A549 (cell line): ENCODE measurements around the gene ATG4B. TPM values are rescaled to one million over a fixed set of nuclear protein-coding genes. Genes with fewer than 3 reads are reported as not detected.
A peak's percentile ranks its signal among the peaks of the same experiment; 100 is the strongest.

Experiments
- ATAC-seq, 2 experiments: fragments of 200-7000 bp in 1 of 2; fragments of >200 bp in 1 of 2; cut with Nextera tagmentation in 1 of 2; cut with Tn5 transposase in 1 of 2; 3 replicates each; pipeline versions ENCODE4 v1.8.0 to v1.9.1; 2018 to 2020; ENCODE audit warnings: mild to moderate bottlenecking in 1 of 2, moderate library complexity in 1 of 2
- CTCF ChIA-PET: fragments of 300-600 bp; sonication (Branson Sonifier 250); formaldehyde crosslinking; extraction: SDS; loops from one replicate; lab custom pipeline; 2021; ENCODE audit warnings: antibody characterized with exemption, inconsistent platforms; lab: Yijun Ruan, JAX
- POLR2A ChIA-PET: fragments of 350-600 bp; formaldehyde crosslinking; extraction: SDS; loops from one replicate; lab custom pipeline; 2021; ENCODE audit warnings: antibody characterized with exemption, inconsistent platforms; lab: Yijun Ruan, JAX
- DNase-seq, 2 experiments: peaks; one replicate each; pipeline versions ENCODE4 v3.0.0 to v3.0.0-alpha.2; 2011 to 2016; ENCODE audit warnings: low read depth in 1 of 2, low spot score in 1 of 2
- FAIRE-seq: peaks from 2 replicates; lab custom pipeline; 2011; peaks lifted over from hg19 to GRCh38; lab: Jason Lieb, UNC
- H3K27ac ChIP-seq, 2 experiments: fragments of >200 bp; sonication (Bioruptor Twin); formaldehyde crosslinking; 3 replicates each; pipeline ENCODE4 v1.5.1; 2016 to 2017
- H3K4me1 ChIP-seq: fragments of >200 bp; sonication (Bioruptor Twin); formaldehyde crosslinking; 3 replicates; pipeline ENCODE4 v1.6.1; 2016
- H3K4me2 ChIP-seq: fragments of >200 bp; sonication (Bioruptor Twin); formaldehyde crosslinking; 3 replicates; pipeline ENCODE4 v1.6.1; 2016
- H3K4me3 ChIP-seq: fragments of >200 bp; sonication (Bioruptor Twin); formaldehyde crosslinking; 3 replicates; pipeline ENCODE4 v1.5.1; 2016
- H3K9me3 ChIP-seq: fragments of >200 bp; sonication (Bioruptor Twin); formaldehyde crosslinking; 3 replicates; pipeline ENCODE4 v1.6.1; 2016
- ATOH8 ChIP-seq: fragments of 250-450 bp; sonication (Bioruptor Pico); IDR thresholded peaks from 2 replicates; pipeline ENCODE4 v1.5.0; 2020; ENCODE audit warnings: low read depth, mild to moderate bottlenecking, moderate library complexity
- CBX2 ChIP-seq: fragments of 200-600 bp; sonication (generic); IDR thresholded peaks from 2 replicates; pipeline ENCODE4 v1.6.1; 2016; ENCODE audit warnings: low read depth, mild to moderate bottlenecking, borderline replicate concordance
- CEBPB ChIP-seq, 2 experiments: fragments of >200 bp in 1 of 2; sonication (Bioruptor Twin) in 1 of 2; formaldehyde crosslinking in 1 of 2; IDR thresholded peaks; 2 replicates each; pipeline ENCODE4 v1.6.1; 2012 to 2016
- CHD2 ChIP-seq: fragments of 150-350 bp; IDR thresholded peaks from 2 replicates; pipeline ENCODE4 v1.6.1; 2014; ENCODE audit warnings: low read length; ENCODE audit not compliant: partially characterized antibody
- CHD4 ChIP-seq: fragments of 200-600 bp; sonication (generic); IDR thresholded peaks from 2 replicates; pipeline ENCODE4 v1.6.1; 2016; ENCODE audit warnings: antibody characterized with exemption, mild to moderate bottlenecking, borderline replicate concordance
- E2F6 ChIP-seq: IDR thresholded peaks from 2 replicates; pipeline ENCODE4 v1.6.1; 2012; ENCODE audit warnings: low read depth, borderline replicate concordance
- GATA3 ChIP-seq: IDR thresholded peaks from 2 replicates; pipeline ENCODE4 v1.6.1; 2012; ENCODE audit warnings: borderline replicate concordance
- HDAC2 ChIP-seq: fragments of 200-600 bp; sonication (generic); IDR thresholded peaks from 2 replicates; pipeline ENCODE4 v1.6.1; 2016
- HES2 ChIP-seq: fragments of >200 bp; sonication (Bioruptor Twin); formaldehyde crosslinking; IDR thresholded peaks from 2 replicates; pipeline ENCODE4 v1.6.1; 2016
- HOXA7 ChIP-seq: fragments of 250-450 bp; sonication (Bioruptor Pico); IDR thresholded peaks from 2 replicates; pipeline ENCODE4 v1.5.0; 2020; ENCODE audit warnings: mild to moderate bottlenecking, moderate library complexity
- HOXB13 ChIP-seq: fragments of 250-450 bp; sonication (Bioruptor Pico); IDR thresholded peaks from 2 replicates; pipeline ENCODE4 v1.5.0; 2020; ENCODE audit warnings: low read depth, mild to moderate bottlenecking, moderate library complexity
- HOXB5 ChIP-seq: fragments of 250-450 bp; sonication (Bioruptor Pico); IDR thresholded peaks from 2 replicates; pipeline ENCODE4 v1.5.0; 2020; ENCODE audit warnings: mild to moderate bottlenecking, moderate library complexity
- JUN ChIP-seq, 2 experiments: fragments of >200 bp; sonication (Bioruptor Twin); formaldehyde crosslinking; IDR thresholded peaks; 2 replicates in 1 of 2; 3 replicates in 1 of 2; pipeline ENCODE4 v1.6.1; 2016 to 2017
- JUNB ChIP-seq: fragments of >200 bp; sonication (Bioruptor Twin); formaldehyde crosslinking; IDR thresholded peaks from 2 replicates; pipeline ENCODE4 v1.6.1; 2016
- KDM1A ChIP-seq: fragments of 200-600 bp; sonication (generic); IDR thresholded peaks from 2 replicates; pipeline ENCODE4 v1.6.1; 2016; ENCODE audit warnings: low read depth, mild to moderate bottlenecking
- MAFK ChIP-seq: fragments of 450-650 bp; IDR thresholded peaks from 2 replicates; pipeline ENCODE4 v1.6.1; 2014; ENCODE audit not compliant: partially characterized antibody
- NFE2L2 ChIP-seq: fragments of 150-350 bp; conservative IDR thresholded peaks from 2 replicates; pipeline ENCODE4 v1.6.1; 2014; ENCODE audit warnings: low read length
- NR3C1 ChIP-seq: fragments of >200 bp; sonication (Bioruptor Twin); formaldehyde crosslinking; IDR thresholded peaks from 3 replicates; pipeline ENCODE4 v1.6.1; 2017
- PHF8 ChIP-seq: fragments of 200-600 bp; sonication (generic); IDR thresholded peaks from 2 replicates; pipeline ENCODE4 v1.6.1; 2016; ENCODE audit warnings: low read depth, mild to moderate bottlenecking, antibody characterized with exemption, moderate library complexity, borderline replicate concordance
- RCOR1 ChIP-seq: fragments of 150-350 bp; IDR thresholded peaks from 2 replicates; pipeline ENCODE4 v1.6.1; 2014; ENCODE audit warnings: antibody characterized with exemption, low read length, low read depth
- RNF2 ChIP-seq: fragments of 200-600 bp; sonication (generic); IDR thresholded peaks from 2 replicates; pipeline ENCODE4 v1.6.1; 2016; ENCODE audit warnings: low read depth, mild to moderate bottlenecking, antibody characterized with exemption, moderate library complexity, borderline replicate concordance
- SMC3 ChIP-seq: fragments of >200 bp; sonication (Bioruptor Twin); formaldehyde crosslinking; IDR thresholded peaks from 3 replicates; pipeline ENCODE4 v1.6.1; 2018; ENCODE audit warnings: inconsistent platforms
- TFCP2L1 ChIP-seq: fragments of 250-450 bp; sonication (Bioruptor Pico); IDR thresholded peaks from 2 replicates; pipeline ENCODE4 v1.5.0; 2021; ENCODE audit warnings: mild to moderate bottlenecking
- USF2 ChIP-seq: fragments of 450-650 bp; IDR thresholded peaks from 2 replicates; pipeline ENCODE4 v1.6.1; 2014; ENCODE audit warnings: antibody characterized with exemption
- ZC3H11A ChIP-seq: fragments of 450-650 bp; IDR thresholded peaks from 2 replicates; pipeline ENCODE4 v1.6.1; 2014; ENCODE audit warnings: antibody characterized with exemption, mild to moderate bottlenecking
- ZFP36 ChIP-seq: fragments of 450-650 bp; IDR thresholded peaks from 2 replicates; pipeline ENCODE4 v1.6.1; 2014; ENCODE audit warnings: borderline replicate concordance; ENCODE audit not compliant: partially characterized antibody
- ZNF302 ChIP-seq: fragments of 250-450 bp; sonication (Bioruptor Pico); IDR thresholded peaks from 2 replicates; pipeline ENCODE4 v1.9.0; 2021; ENCODE audit warnings: inconsistent platforms, mild to moderate bottlenecking, moderate library complexity
- ZSCAN20 ChIP-seq: fragments of 250-450 bp; sonication (Bioruptor Pico); IDR thresholded peaks from 2 replicates; pipeline ENCODE4 v1.8.0; 2022; ENCODE audit warnings: mild to moderate bottlenecking, moderate library complexity
- WGBS: methylation state at CpG from one replicate; pipeline ENCODE4 v1.1.6; 2017; ENCODE audit errors: missing lambda C conversion rate; 5-methylcytosine and 5-hydroxymethylcytosine counted together
- polyA plus RNA-seq, 4 experiments: library from polyadenylated mRNA; depleted of rRNA in 3 of 4; stranded (reverse); fragments of >200 nt; fragmentation: RNase III in 1 of 4; extraction: RNeasy Plus Mini Kit Qiagen cat#74134 plus additional on column Dnase treatment in 1 of 4; gene quantifications; 2 replicates in 3 of 4; 3 replicates in 1 of 4; pipeline ENCODE4 v1.2.3, GENCODE V29; 2011 to 2017
- TF ChIP-seq, protein P1 (sequence below): IDR thresholded peaks from 2 replicates; pipeline ENCODE4 v1.6.1; 2012

Gene ATG4B
- polyA plus RNA-seq, 2 of the 4 experiments (the other 2 are of a cell fraction) = 70.3 to 75.2 TPM

DNA sequence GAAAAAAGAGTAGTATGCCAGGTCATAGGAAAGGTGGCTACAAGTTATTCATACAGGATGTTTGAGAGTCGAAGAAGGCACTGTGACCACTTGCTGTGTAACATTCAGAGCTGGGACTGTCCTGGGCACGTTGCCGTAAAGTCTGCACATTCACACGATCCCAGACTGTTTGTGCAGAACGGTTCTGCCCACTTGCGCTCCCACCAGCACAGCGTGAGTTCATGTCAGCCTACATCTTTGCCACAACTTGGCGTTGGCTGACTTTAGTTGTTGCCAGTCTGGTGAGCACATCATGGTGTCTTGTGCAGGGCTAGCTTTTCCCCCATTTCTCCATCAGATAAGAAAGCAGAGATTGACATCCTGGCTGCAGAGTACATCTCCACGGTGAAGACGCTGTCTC lies 71.4 kb downstream of the ATG4B start:
- H3K4me3 ChIP-seq = no peak overlapping the region
- DNase-seq (no peak), FAIRE-seq (no peak), ATAC-seq (peak; percentile 19 to 29; a peak in 1 of 6 replicates)
- TF ChIP-seq CHD4 (no peak), USF2 (no peak), TFCP2L1 (CRISPR knock-in tag) (no peak), PHF8 (no peak), CBX2 (no peak), HOXB13 (CRISPR knock-in tag) (no peak), CHD2 (no peak), SMC3 (no peak), GATA3 (no peak), HOXA7 (no peak), ZFP36 (no peak), CEBPB (IDR thresholded peaks at IDR 0.05) (no peak), ZC3H11A (no peak), HES2 (no peak), ATOH8 (CRISPR knock-in tag) (no peak), KDM1A (no peak), JUNB (no peak), HDAC2 (no peak)
- TF ChIP-seq, protein P1, sequence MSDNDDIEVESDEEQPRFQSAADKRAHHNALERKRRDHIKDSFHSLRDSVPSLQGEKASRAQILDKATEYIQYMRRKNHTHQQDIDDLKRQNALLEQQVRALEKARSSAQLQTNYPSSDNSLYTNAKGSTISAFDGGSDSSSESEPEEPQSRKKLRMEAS = no peak
- no peak overlapping the region for H3K4me2 ChIP-seq
- H3K9me3 ChIP-seq = peaks cover 15% of the 10 kb centered on the region
- POLR2A ChIA-PET = no interaction called here
- H3K4me1 ChIP-seq = no peaks in the 10 kb centered on the region
- H3K27ac ChIP-seq = no peak overlapping the region
- CTCF ChIA-PET = interaction anchor here (0.6 to 1.7 kb wide), 4 partner anchors 9 to 931 kb away, joined by 3 read pairs; no protein-coding TSS in a partner anchor
- WGBS = 88% methylated on average over 10 of the region's 10 CpGs

GRCh38 chr2:241719093-241719492 lies 81.6 kb downstream of the ATG4B start:
- CTCF ChIA-PET = interaction anchor here (0.8 to 2.0 kb wide), 3 partner anchors 16 to 160 kb away, joined by 3 to 7 read pairs (median 3); no protein-coding TSS in a partner anchor
- Histone ChIP-seq H3K4me1 (no peaks in the 10 kb centered on the region), H3K27ac (no peak overlapping the region), H3K4me2 (no peak overlapping the region), H3K4me3 (no peak overlapping the region), H3K9me3 (peaks cover 14% of the 10 kb centered on the region)
- ATAC-seq (no peak; a peak in 1 of 6 replicates), FAIRE-seq (no peak), DNase-seq (no peak)
- WGBS = 93% methylated on average over 16 of the region's 16 CpGs
- TF ChIP-seq NFE2L2 (no peak), HOXB5 (no peak), MAFK (no peak), JUNB (no peak), E2F6 (no peak), PHF8 (no peak)
- POLR2A ChIA-PET = no interaction called here

DNA sequence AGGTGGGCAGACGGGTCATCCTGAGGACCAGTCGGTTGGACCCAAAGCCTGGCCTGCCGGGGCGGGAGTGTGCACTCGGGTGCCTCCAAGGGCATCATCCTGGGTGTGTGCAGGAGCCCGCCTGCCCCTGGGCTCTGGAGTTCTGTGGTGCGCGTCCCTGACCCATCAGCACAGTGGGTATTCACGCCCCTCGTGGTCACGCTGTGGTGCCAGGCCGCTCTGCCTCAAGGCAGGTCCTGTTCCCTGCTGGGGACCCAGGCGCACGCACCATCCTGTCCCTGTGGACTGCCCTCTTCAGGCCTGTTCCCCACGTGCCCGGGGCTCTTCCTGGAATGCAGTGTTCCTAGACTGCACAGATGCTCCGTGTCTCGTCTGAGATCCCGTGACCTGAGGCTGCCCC lies 82.6 kb downstream of the ATG4B start:
- TF ChIP-seq RCOR1 (no peak), ZSCAN20 (CRISPR knock-in tag) (no peak), HDAC2 (no peak), NR3C1 (no peak), PHF8 (no peak), E2F6 (no peak), ZNF302 (CRISPR knock-in tag) (no peak), RNF2 (no peak), HOXA7 (no peak), ZC3H11A (no peak), MAFK (no peak), JUN (IDR thresholded peaks at IDR 0.05) (no peak)
- TF ChIP-seq, all 56 proteins: peak for 0
- ATAC-seq = peak in 1 of 2 experiments; percentile 15; a peak in 3 of 6 replicates
- POLR2A ChIA-PET = no interaction called here

More for the DNA sequence above, 82.6 kb downstream of the ATG4B start:
- peaks cover 14% of the 10 kb centered on the region for H3K9me3 ChIP-seq
- DNase-seq (no peak), FAIRE-seq (no peak)
- no peaks in the 10 kb centered on the region for H3K4me1 ChIP-seq
- no peak overlapping the region for H3K27ac ChIP-seq
- CTCF ChIA-PET = interaction anchor here (0.6 to 2.0 kb wide), 3 partner anchors 17 to 170 kb away, joined by 3 to 7 read pairs (median 3); no protein-coding TSS in a partner anchor
- no peak overlapping the region for H3K4me3 ChIP-seq
- 97% methylated on average over 9 of the region's 19 CpGs for WGBS
- H3K4me2 ChIP-seq = no peak overlapping the region
